ENCODE results near the gene TSSC4.

DNA sequence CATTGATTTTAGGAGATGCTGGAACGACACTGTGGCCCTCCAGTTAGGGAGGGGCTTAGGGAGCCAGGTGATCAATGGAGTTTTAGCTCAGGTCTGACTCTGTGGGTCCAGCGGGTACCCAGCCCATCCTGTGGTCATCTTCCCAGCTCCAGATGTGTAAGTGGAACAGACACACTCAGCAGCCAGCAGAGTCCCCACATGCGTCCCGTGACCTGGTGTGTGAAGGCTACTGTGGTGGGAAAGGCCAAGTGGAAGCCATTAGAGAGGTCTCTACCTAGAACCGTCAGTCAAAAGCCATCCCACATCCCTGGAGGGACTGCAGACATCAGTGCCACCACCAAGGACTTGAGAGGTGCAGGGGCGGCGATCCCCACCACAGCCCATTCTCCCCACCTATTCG lies 43.3 kb upstream of the TSSC4 start:
- TF ChIP-seq POLR2A (IDR thresholded peaks at IDR 0.05), result no peak
- TF ChIP-seq, protein P1, sequence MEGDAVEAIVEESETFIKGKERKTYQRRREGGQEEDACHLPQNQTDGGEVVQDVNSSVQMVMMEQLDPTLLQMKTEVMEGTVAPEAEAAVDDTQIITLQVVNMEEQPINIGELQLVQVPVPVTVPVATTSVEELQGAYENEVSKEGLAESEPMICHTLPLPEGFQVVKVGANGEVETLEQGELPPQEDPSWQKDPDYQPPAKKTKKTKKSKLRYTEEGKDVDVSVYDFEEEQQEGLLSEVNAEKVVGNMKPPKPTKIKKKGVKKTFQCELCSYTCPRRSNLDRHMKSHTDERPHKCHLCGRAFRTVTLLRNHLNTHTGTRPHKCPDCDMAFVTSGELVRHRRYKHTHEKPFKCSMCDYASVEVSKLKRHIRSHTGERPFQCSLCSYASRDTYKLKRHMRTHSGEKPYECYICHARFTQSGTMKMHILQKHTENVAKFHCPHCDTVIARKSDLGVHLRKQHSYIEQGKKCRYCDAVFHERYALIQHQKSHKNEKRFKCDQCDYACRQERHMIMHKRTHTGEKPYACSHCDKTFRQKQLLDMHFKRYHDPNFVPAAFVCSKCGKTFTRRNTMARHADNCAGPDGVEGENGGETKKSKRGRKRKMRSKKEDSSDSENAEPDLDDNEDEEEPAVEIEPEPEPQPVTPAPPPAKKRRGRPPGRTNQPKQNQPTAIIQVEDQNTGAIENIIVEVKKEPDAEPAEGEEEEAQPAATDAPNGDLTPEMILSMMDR (IDR thresholded peaks at IDR 0.05), result no peak
